GM18517 (cell line): ENCODE measurements around the gene PPEF2.
"Not testable (repeated sequence)": the region's sequence is repeated elsewhere in the genome, so short reads cannot be mapped to it uniquely, and the experiment has no call there.

Experiments used
- ATAC-seq: cut with Tn5 transposase; IDR thresholded peaks from one replicate; pipeline ENCODE4 v1.9.1; 2021; ENCODE audit warnings: mild to moderate bottlenecking, moderate library complexity; ENCODE audit not compliant: unreplicated experiment

The PPEF2 gene

GRCh38 chr4:75902352-75902751 is at the start of gene PPEF2:
Gene PPEF2 (minus strand): TSS chr4:75902452. CDS start chr4:75896325, 6,127 bp downstream.
- no peak for ATAC-seq

DNA sequence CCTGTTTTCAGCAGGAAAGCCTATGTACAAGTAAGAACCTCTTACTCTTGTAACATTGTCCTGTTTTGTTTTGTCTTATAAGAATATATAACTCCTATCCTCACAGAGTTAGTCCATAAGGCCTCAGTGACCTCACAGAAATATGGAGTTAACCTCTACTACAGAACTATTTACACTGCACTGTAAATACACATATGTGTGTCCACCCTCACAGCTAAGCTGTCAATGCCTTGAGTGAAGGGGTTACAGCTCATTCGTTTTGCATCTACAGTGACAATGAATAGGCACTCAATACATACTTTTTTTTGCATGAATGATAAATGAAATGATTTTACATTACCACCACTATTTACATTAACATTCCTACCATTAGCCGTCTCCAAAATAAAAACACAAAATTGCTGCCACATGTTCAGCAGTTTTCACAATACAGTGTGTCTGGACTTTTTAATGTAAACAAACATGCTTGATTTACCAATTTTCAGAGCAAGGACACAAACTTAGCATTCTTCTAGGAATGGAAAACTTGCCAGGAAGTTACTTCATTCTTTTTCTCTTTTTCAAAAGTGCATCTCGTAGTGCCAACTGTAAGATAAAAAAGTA is 48.1 kb upstream of the PPEF2 start:
- no peak for ATAC-seq

DNA sequence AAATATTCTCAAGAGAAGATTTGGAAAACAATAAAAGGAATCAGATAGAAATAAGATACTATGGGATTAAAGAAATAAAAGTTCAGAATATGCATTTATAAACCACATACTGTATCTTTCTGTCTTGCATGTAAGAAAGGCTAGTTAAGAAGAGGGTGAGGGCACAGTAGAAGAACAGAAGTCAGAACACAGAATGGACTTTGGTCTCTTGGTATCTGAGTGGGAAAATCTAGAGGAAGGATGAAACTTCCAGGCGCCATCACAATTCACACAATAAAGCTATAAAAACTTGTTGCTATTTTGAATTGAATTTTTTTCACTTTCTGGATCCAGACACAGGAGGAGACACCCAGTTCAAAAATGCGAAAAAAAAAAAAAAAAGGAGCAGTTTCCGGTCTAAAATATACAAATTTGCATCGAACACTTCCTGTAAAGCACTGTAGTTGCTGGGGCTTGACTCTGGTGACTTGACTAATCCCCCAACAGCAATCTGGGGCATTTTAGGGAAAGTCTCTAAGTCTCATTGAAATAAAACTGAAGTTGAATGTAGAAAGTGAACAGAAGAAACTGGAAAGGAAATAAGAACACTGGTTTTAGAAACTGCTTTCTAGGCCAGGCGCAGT is 46.7 kb upstream of the PPEF2 start:
- peak; percentile 82 for ATAC-seq

- ATAC-seq: peak; percentile 69
Observed at GRCh38 chr4:75940692-75941253, 38.5 kb upstream of the PPEF2 start, which contains the start of gene NAAA. Gene NAAA (minus strand): TSS chr4:75941013. CDS start chr4:75940949, 64 bp downstream.

DNA sequence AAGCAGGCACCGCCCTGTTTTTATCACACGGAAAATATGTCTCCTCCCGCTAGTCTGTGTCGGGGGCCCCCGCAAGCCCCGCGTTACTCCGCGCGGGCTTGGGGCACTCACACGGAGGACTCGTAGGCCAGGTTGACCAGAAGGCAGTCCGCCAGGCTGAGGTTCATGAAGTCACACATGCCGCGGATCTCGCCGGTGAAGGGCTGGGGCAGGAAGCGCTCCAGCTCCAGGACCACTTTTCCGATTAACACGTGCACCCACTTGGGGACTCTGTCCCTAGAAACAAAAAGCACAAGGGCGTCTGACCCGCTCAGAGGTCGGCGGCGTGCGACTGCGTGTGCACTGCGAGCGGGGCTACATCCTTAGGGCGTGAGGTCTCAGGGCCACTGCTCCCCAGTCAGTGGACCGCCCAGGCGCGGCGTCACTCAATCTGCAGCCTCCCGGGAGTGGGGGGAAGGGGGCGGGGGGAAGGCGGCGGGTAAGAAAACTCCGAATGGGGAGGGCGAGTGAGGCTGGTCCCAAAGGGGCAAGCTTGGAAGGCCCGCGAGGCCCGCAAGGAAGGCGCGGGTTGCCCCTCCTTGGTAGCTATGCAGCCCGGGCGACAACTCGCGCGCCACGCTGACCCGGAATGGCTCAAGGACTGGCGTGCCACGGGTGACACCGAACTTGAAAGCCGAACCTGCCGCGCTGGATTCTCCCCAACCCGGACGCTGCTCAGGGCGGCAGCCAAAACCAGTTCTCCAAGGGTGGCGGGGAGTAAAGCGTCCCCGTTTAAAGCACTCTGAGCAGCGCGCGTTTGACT is 37.8 kb upstream of the PPEF2 start:
- ATAC-seq: peak; percentile 41

- ATAC-seq: no peak
Observed at GRCh38 chr4:75935628-75936027, 33.4 kb upstream of the PPEF2 start.

DNA sequence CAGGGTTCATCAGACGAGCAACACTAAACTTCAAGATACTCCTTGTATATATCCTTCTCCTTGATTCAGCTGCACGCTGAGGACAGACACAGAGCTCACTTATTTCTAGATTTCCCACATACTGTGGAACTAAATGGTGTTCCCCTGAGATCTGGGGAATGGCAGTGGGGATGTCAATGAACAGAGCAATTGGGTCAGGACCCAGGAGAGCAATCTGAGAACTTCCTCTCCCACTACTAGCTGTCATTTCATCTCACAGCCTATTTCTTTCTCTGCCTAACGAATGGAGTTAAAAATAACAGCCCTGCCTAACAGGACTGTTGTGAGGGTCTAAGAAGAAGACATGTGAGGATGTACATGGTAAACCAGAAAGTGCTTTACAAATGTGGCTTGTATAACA is 27.9 kb upstream of the PPEF2 start:
- no peak for ATAC-seq

- not testable (repeated sequence) for ATAC-seq
Observed at GRCh38 chr4:75924916-75925315, 22.7 kb upstream of the PPEF2 start.

- no peak for ATAC-seq
Observed at GRCh38 chr4:75924309-75924827, 22.1 kb upstream of the PPEF2 start.

DNA sequence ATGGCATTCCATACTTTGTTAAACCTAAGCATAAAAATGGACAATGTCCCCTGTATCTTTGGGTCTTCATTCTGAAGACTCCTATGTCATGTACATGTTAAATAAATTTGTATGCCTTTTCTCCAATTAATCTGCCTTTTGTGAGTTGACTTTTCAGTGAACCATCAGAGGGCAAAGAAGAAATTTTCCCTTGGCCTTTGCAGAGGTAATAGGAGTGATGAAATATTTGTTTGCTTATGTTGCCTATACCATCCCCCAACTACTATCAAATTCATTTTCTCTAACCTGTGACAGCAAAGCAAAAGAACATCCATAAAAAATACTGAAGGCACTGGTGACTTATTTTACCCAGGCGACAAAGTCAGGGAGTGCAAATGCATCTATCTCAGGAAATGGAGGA is 20.3 kb upstream of the PPEF2 start:
- no peak for ATAC-seq

DNA sequence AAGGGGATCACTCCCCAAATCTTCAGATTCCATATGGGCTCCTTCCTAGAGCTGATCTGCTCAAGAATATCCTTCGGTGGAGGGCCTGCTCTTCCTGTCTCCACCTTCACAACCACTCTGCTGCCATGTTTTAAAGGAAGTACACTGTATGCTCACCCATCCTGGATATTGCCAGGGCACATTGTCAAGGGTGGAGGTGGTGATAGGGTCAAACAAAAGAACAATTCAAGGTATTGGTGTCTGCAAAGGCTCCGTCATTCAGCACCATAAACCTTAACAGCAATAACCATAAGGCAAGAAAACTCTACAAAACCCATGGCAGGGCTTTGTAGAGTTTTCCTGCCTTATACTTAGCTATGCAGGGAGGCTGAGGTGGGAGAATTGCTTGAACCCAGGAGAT is 19.7 kb upstream of the PPEF2 start:
- no peak for ATAC-seq

DNA sequence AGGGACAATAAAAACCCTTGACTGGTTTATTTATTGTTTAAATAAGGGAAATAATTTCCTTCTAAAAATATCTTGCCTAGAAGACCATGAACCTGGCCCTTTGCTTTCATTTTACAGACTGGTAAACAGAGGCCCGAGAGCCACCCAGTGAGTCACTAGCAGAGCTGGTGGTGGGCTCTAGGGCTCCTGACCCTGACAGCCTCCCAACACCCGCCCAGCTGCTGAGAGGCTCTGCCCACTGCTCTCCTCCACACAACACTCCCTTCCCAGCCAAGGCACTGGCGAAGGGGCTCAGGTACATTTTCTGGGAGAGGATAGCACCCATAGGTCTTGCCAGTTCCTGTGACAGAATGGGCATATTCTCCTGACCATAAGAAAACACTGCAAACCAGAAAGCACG is 18.1 kb upstream of the PPEF2 start:
- no peak for ATAC-seq

- no peak for ATAC-seq
Observed at GRCh38 chr4:75919920-75920319, 17.7 kb upstream of the PPEF2 start.

- peak; percentile 74 for ATAC-seq
Observed at GRCh38 chr4:75916091-75916661, 13.9 kb upstream of the PPEF2 start.

- no peak for ATAC-seq
Observed at GRCh38 chr4:75912968-75913367, 10.7 kb upstream of the PPEF2 start.

GRCh38 chr4:75910831-75911230 is 8.6 kb upstream of the PPEF2 start:
- ATAC-seq: not testable (repeated sequence)

- no peak for ATAC-seq
Observed at GRCh38 chr4:75909405-75909804, 7.2 kb upstream of the PPEF2 start.

- ATAC-seq: no peak
Observed at GRCh38 chr4:75908555-75908954, 6.3 kb upstream of the PPEF2 start.

DNA sequence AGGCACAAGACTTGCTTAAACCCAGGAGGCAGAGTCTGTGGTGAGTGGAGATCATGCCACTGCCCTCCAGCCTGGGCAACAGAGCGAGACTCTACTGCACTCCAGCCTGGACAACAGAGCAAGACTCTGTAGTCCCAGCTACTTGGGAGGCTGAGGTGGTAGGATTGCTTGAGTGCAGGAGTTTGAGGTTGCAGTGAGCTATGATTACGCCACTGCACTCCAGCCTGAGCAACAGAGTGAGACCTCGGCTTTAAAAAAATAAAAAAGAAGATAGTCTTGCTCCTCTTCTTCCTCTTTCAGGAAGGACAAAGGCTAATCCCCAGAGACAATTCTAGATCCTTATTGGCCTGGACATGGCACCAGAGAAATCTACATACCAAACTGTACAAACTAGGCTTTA is 5.7 kb upstream of the PPEF2 start:
- no peak for ATAC-seq

DNA sequence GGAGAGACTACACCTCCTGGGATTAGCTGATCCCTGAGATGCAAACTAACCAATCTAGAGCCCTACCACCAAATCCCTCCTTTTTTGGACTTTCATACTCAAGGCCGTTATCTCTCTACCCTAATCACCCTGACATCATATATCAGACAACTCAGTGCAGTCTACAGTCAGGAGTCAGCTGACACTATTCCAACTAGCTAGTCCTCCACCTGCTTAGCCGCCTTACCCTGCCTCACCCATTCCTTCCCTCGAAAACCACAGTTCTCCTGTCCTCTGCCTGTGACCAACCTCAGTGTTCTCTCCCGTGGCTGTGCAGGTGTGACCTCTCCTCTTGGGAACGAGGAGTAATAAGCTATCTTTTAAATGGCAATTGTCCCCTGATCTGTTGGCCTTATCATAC is 1.8 kb upstream of the PPEF2 start:
- no peak for ATAC-seq

GRCh38 chr4:75898536-75898935 is 3.7 kb downstream of the PPEF2 start:
- no peak for ATAC-seq
